ENCODE results near the gene PRM1. TPM values are rescaled to one million over a fixed set of nuclear protein-coding genes. Genes with fewer than 3 reads are reported as not detected.

Gene PRM1
- total RNA-seq, 4 donors from 2014 or later, result not detected

GRCh38 chr16:11308493-11309283 is 27.6 kb upstream of the PRM1 start:
- TF ChIP-seq POLR2AphosphoS5 (IDR thresholded peaks at IDR 0.05) (no peak), POLR2A (IDR thresholded peaks at IDR 0.05) (no peak), CTCF (IDR thresholded peaks at IDR 0.05) (no peak), EP300 (IDR thresholded peaks at IDR 0.05) (no peak)
- peaks cover 13% of the 10 kb centered on the region for H3K4me1 ChIP-seq
- DNase-seq (ENCODE audit: low spot score in 2 of 2), result no peak
- 89% methylated on average over 3 of the region's 15 CpGs for WGBS
- no peak overlapping the region for H3K4me3 ChIP-seq
- H3K27ac ChIP-seq, result no peak overlapping the region
- no peaks in the 10 kb centered on the region for H3K9me3 ChIP-seq
- no peaks in the 10 kb centered on the region for H3K36me3 ChIP-seq
- H3K27me3 ChIP-seq, result no peaks in the 10 kb centered on the region

- Histone ChIP-seq H3K4me1 (peaks cover 14% of the 10 kb centered on the region), H3K9me3 (no peaks in the 10 kb centered on the region), H3K27me3 (no peaks in the 10 kb centered on the region), H3K27ac (no peak overlapping the region), H3K36me3 (no peaks in the 10 kb centered on the region), H3K4me3 (no peak overlapping the region)
- TF ChIP-seq POLR2A (IDR thresholded peaks at IDR 0.05) (no peak), POLR2AphosphoS5 (IDR thresholded peaks at IDR 0.05) (no peak), EP300 (IDR thresholded peaks at IDR 0.05) (no peak), CTCF (IDR thresholded peaks at IDR 0.05) (no peak)
- WGBS, result 85% methylated on average over 14 of the region's 21 CpGs
- no peak for DNase-seq (ENCODE audit: low spot score in 2 of 2)
Observed at GRCh38 chr16:11307639-11308492, 26.7 kb upstream of the PRM1 start.

- no peak overlapping the region for H3K27ac ChIP-seq
- DNase-seq (ENCODE audit: low spot score in 2 of 2), result no peak
- H3K36me3 ChIP-seq, result no peaks in the 10 kb centered on the region
- 81% methylated on average over 7 of the region's 7 CpGs for WGBS
- no peaks in the 10 kb centered on the region for H3K9me3 ChIP-seq
- H3K4me3 ChIP-seq, result no peak overlapping the region
- H3K27me3 ChIP-seq, result no peaks in the 10 kb centered on the region
- H3K4me1 ChIP-seq, result peaks cover 8% of the 10 kb centered on the region
- no peak for TF ChIP-seq EP300 (IDR thresholded peaks at IDR 0.05)
- no peak for TF ChIP-seq POLR2AphosphoS5 (IDR thresholded peaks at IDR 0.05)
- no peak for TF ChIP-seq CTCF (IDR thresholded peaks at IDR 0.05)
- TF ChIP-seq POLR2A (IDR thresholded peaks at IDR 0.05), result no peak
Observed at GRCh38 chr16:11306997-11307638, 26.0 kb upstream of the PRM1 start.

GRCh38 chr16:11306381-11306780 is 25.3 kb upstream of the PRM1 start:
- Histone ChIP-seq H3K4me1 (peaks cover 5% of the 10 kb centered on the region), H3K36me3 (no peaks in the 10 kb centered on the region), H3K27ac (no peak overlapping the region), H3K9me3 (no peaks in the 10 kb centered on the region), H3K27me3 (no peaks in the 10 kb centered on the region), H3K4me3 (no peak overlapping the region)
- 89% methylated on average over 8 of the region's 8 CpGs for WGBS
- TF ChIP-seq POLR2AphosphoS5 (IDR thresholded peaks at IDR 0.05) (no peak), POLR2A (IDR thresholded peaks at IDR 0.05) (no peak), EP300 (IDR thresholded peaks at IDR 0.05) (no peak)
- DNase-seq (ENCODE audit: low spot score in 2 of 2), result no peak

GRCh38 chr16:11303405-11304138 is 22.4 kb upstream of the PRM1 start:
- no peak for TF ChIP-seq EP300 (IDR thresholded peaks at IDR 0.05)
- TF ChIP-seq POLR2A (IDR thresholded peaks at IDR 0.05), result no peak
- no peak for TF ChIP-seq CTCF (IDR thresholded peaks at IDR 0.05)
- TF ChIP-seq POLR2AphosphoS5 (IDR thresholded peaks at IDR 0.05), result no peak
- no peak overlapping the region for H3K4me3 ChIP-seq
- DNase-seq (ENCODE audit: low spot score in 2 of 2), result no peak
- H3K36me3 ChIP-seq, result no peaks in the 10 kb centered on the region
- H3K27me3 ChIP-seq, result no peaks in the 10 kb centered on the region
- no peaks in the 10 kb centered on the region for H3K9me3 ChIP-seq
- H3K4me1 ChIP-seq, result peaks cover 5% of the 10 kb centered on the region
- H3K27ac ChIP-seq, result no peak overlapping the region
- WGBS, result 57% methylated on average over 18 of the region's 18 CpGs

All from suprapubic skin (tissue), 4 donors.